ENCODE measurements around the gene LONP2.
A peak's percentile ranks its signal among the peaks of the same experiment; 100 is the strongest.
"Not testable (repeated sequence)": the region's sequence is repeated elsewhere in the genome, so short reads cannot be mapped to it uniquely, and the experiment has no call there.

Gene LONP2

GRCh38 chr16:48374255-48374654 is 130.2 kb downstream of the LONP2 start:
- H3K4me3 ChIP-seq (ENCODE audit: insufficient read depth in 1 of 2, low read depth in 1 of 2, low read length in 2 of 2): no peak overlapping the region
- WGBS: 94% methylated on average over 1 of the region's 2 CpGs
- no peak overlapping the region for H3K27ac ChIP-seq (ENCODE audit: low read length, poor library complexity, severe bottlenecking)
- H3K9me3 ChIP-seq (ENCODE audit: control insufficient read depth, low read length): no peaks in the 10 kb centered on the region
- no peaks in the 10 kb centered on the region for H3K36me3 ChIP-seq (ENCODE audit: control insufficient read depth in 1 of 2, insufficient read depth in 2 of 2, low read depth in 1 of 2, low read length in 2 of 2)
- H4K8ac ChIP-seq (ENCODE audit: low read length): no peak overlapping the region
- H2BK15ac ChIP-seq (ENCODE audit: low read depth, poor library complexity, severe bottlenecking): no peak overlapping the region
- no peak overlapping the region for H3K4me2 ChIP-seq (ENCODE audit: low read length, poor library complexity, severe bottlenecking)
- H3K9ac ChIP-seq (ENCODE audit: low read length): no peak overlapping the region
- H2AFZ ChIP-seq (ENCODE audit: low read depth, low read length): no peak overlapping the region
- H3K79me1 ChIP-seq (replicated peaks; ENCODE audit: low read length, poor library complexity, severe bottlenecking): peaks cover 2% of the 10 kb centered on the region
- no peak overlapping the region for H2BK5ac ChIP-seq (ENCODE audit: low read depth, low read length, poor library complexity, severe bottlenecking)
- no peak overlapping the region for H3K4ac ChIP-seq (ENCODE audit: low read depth in 1 of 2, low read length in 2 of 2)
- H2AK5ac ChIP-seq (ENCODE audit: low read length, severe bottlenecking): no peak overlapping the region
- H3K4me1 ChIP-seq (ENCODE audit: control insufficient read depth, insufficient read depth, low read depth, low read length): peaks cover 4% of the 10 kb centered on the region
- H3K23ac ChIP-seq (ENCODE audit: low read length in 2 of 2): no peak overlapping the region
- H3K18ac ChIP-seq (ENCODE audit: low read depth in 1 of 2, low read length in 2 of 2): no peak overlapping the region
- no peak overlapping the region for H4K91ac ChIP-seq (ENCODE audit: low read length)
- H3K14ac ChIP-seq (ENCODE audit: low read length in 2 of 2): no peak overlapping the region
- no peak overlapping the region for H2BK120ac ChIP-seq (ENCODE audit: low read depth, low read length)
- no peak overlapping the region for H2BK12ac ChIP-seq (ENCODE audit: low read length in 2 of 2)
- H3K27me3 ChIP-seq (ENCODE audit: control insufficient read depth in 1 of 2, insufficient read depth in 1 of 2, low read length in 2 of 2): no peaks in the 10 kb centered on the region
- no peak for DNase-seq

GRCh38 chr16:48377301-48377700 is 133.2 kb downstream of the LONP2 start:
- 98% methylated on average over 7 of the region's 7 CpGs for WGBS
- not testable (repeated sequence) for H3K4ac ChIP-seq (ENCODE audit: low read depth in 1 of 2, low read length in 2 of 2); H3K36me3 ChIP-seq (ENCODE audit: control insufficient read depth in 1 of 2, insufficient read depth in 2 of 2, low read depth in 1 of 2, low read length in 2 of 2); H3K27me3 ChIP-seq (ENCODE audit: control insufficient read depth in 1 of 2, insufficient read depth in 1 of 2, low read length in 2 of 2); H3K4me3 ChIP-seq (ENCODE audit: insufficient read depth in 1 of 2, low read depth in 1 of 2, low read length in 2 of 2); H3K79me1 ChIP-seq (replicated peaks; ENCODE audit: low read length, poor library complexity, severe bottlenecking); H2BK12ac ChIP-seq (ENCODE audit: low read length in 2 of 2); H3K14ac ChIP-seq (ENCODE audit: low read length in 2 of 2); H3K9me3 ChIP-seq (ENCODE audit: control insufficient read depth, low read length); H4K91ac ChIP-seq (ENCODE audit: low read length); H3K9ac ChIP-seq (ENCODE audit: low read length); H3K18ac ChIP-seq (ENCODE audit: low read depth in 1 of 2, low read length in 2 of 2); H2AFZ ChIP-seq (ENCODE audit: low read depth, low read length); H3K4me1 ChIP-seq (ENCODE audit: control insufficient read depth, insufficient read depth, low read depth, low read length); H3K23ac ChIP-seq (ENCODE audit: low read length in 2 of 2); H3K27ac ChIP-seq (ENCODE audit: low read length, poor library complexity, severe bottlenecking); H3K4me2 ChIP-seq (ENCODE audit: low read length, poor library complexity, severe bottlenecking); H2BK15ac ChIP-seq (ENCODE audit: low read depth, poor library complexity, severe bottlenecking); H2BK120ac ChIP-seq (ENCODE audit: low read depth, low read length); H4K8ac ChIP-seq (ENCODE audit: low read length); H2AK5ac ChIP-seq (ENCODE audit: low read length, severe bottlenecking); DNase-seq; H2BK5ac ChIP-seq (ENCODE audit: low read depth, low read length, poor library complexity, severe bottlenecking)

GRCh38 chr16:48378276-48378675 is 134.2 kb downstream of the LONP2 start:
- Histone ChIP-seq H3K27ac (ENCODE audit: low read length, poor library complexity, severe bottlenecking) (no peak overlapping the region), H3K9me3 (ENCODE audit: control insufficient read depth, low read length) (no peaks in the 10 kb centered on the region), H3K36me3 (ENCODE audit: control insufficient read depth in 1 of 2, insufficient read depth in 2 of 2, low read depth in 1 of 2, low read length in 2 of 2) (no peaks in the 10 kb centered on the region), H3K18ac (ENCODE audit: low read depth in 1 of 2, low read length in 2 of 2) (no peak overlapping the region), H3K14ac (ENCODE audit: low read length in 2 of 2) (no peak overlapping the region), H2BK12ac (ENCODE audit: low read length in 2 of 2) (no peak overlapping the region), H2AFZ (ENCODE audit: low read depth, low read length) (no peak overlapping the region), H2AK5ac (ENCODE audit: low read length, severe bottlenecking) (no peak overlapping the region), H3K27me3 (ENCODE audit: control insufficient read depth in 1 of 2, insufficient read depth in 1 of 2, low read length in 2 of 2) (no peaks in the 10 kb centered on the region), H3K9ac (ENCODE audit: low read length) (no peak overlapping the region), H2BK5ac (ENCODE audit: low read depth, low read length, poor library complexity, severe bottlenecking) (no peak overlapping the region), H3K4me1 (ENCODE audit: control insufficient read depth, insufficient read depth, low read depth, low read length) (peaks cover 10% of the 10 kb centered on the region), H3K4ac (ENCODE audit: low read depth in 1 of 2, low read length in 2 of 2) (no peak overlapping the region), H2BK120ac (ENCODE audit: low read depth, low read length) (no peak overlapping the region), H3K79me1 (replicated peaks; ENCODE audit: low read length, poor library complexity, severe bottlenecking) (no peaks in the 10 kb centered on the region), H4K8ac (ENCODE audit: low read length) (no peak overlapping the region), H4K91ac (ENCODE audit: low read length) (no peak overlapping the region), H3K4me3 (ENCODE audit: insufficient read depth in 1 of 2, low read depth in 1 of 2, low read length in 2 of 2) (no peak overlapping the region), H3K4me2 (ENCODE audit: low read length, poor library complexity, severe bottlenecking) (no peak overlapping the region), H3K23ac (ENCODE audit: low read length in 2 of 2) (no peak overlapping the region), H2BK15ac (ENCODE audit: low read depth, poor library complexity, severe bottlenecking) (no peak overlapping the region)
- DNase-seq: no peak
- WGBS: 95% methylated on average over 4 of the region's 5 CpGs

- Histone ChIP-seq H3K4me1 (ENCODE audit: control insufficient read depth, insufficient read depth, low read depth, low read length) (peaks cover 10% of the 10 kb centered on the region), H3K18ac (ENCODE audit: low read depth in 1 of 2, low read length in 2 of 2) (no peak overlapping the region), H2BK120ac (ENCODE audit: low read depth, low read length) (no peak overlapping the region), H3K4me2 (ENCODE audit: low read length, poor library complexity, severe bottlenecking) (no peak overlapping the region), H4K8ac (ENCODE audit: low read length) (no peak overlapping the region), H3K9me3 (ENCODE audit: control insufficient read depth, low read length) (no peaks in the 10 kb centered on the region), H3K36me3 (ENCODE audit: control insufficient read depth in 1 of 2, insufficient read depth in 2 of 2, low read depth in 1 of 2, low read length in 2 of 2) (no peaks in the 10 kb centered on the region), H2BK12ac (ENCODE audit: low read length in 2 of 2) (no peak overlapping the region), H3K27me3 (ENCODE audit: control insufficient read depth in 1 of 2, insufficient read depth in 1 of 2, low read length in 2 of 2) (no peaks in the 10 kb centered on the region), H3K27ac (ENCODE audit: low read length, poor library complexity, severe bottlenecking) (no peak overlapping the region), H2AFZ (ENCODE audit: low read depth, low read length) (no peak overlapping the region), H3K4me3 (ENCODE audit: insufficient read depth in 1 of 2, low read depth in 1 of 2, low read length in 2 of 2) (no peak overlapping the region), H2BK5ac (ENCODE audit: low read depth, low read length, poor library complexity, severe bottlenecking) (no peak overlapping the region), H3K9ac (ENCODE audit: low read length) (no peak overlapping the region), H2BK15ac (ENCODE audit: low read depth, poor library complexity, severe bottlenecking) (no peak overlapping the region), H2AK5ac (ENCODE audit: low read length, severe bottlenecking) (no peak overlapping the region), H3K14ac (ENCODE audit: low read length in 2 of 2) (peak overlapping the region in 1 of 2 experiments; percentile 18), H3K23ac (ENCODE audit: low read length in 2 of 2) (peak overlapping the region in 1 of 2 experiments; percentile 5), H4K91ac (ENCODE audit: low read length) (no peak overlapping the region), H3K4ac (ENCODE audit: low read depth in 1 of 2, low read length in 2 of 2) (no peak overlapping the region), H3K79me1 (replicated peaks; ENCODE audit: low read length, poor library complexity, severe bottlenecking) (no peaks in the 10 kb centered on the region)
- peak; percentile 42 for DNase-seq
- no CpG with 5 or more reads among the region's 1 CpG for WGBS
These were observed 134.7 kb downstream of the LONP2 start for GRCh38 chr16:48378836-48379235.
